Retina (tissue), 1 donor: Measurements from ENCODE around the gene L2HGDH.
"Not testable (repeated sequence)": the region's sequence is repeated elsewhere in the genome, so short reads cannot be mapped to it uniquely, and the experiment has no call there.

Source experiments
- DNase-seq: peaks from one replicate; pipeline ENCODE4 v3.0.0-alpha.2; 2016

L2HGDH gene

GRCh38 chr14:50311972-50312733 is at the start of gene L2HGDH, which contains the start of gene DMAC2L:
TSS of gene L2HGDH (minus strand) at chr14:50312229. CDS start at chr14:50312150, 79 bp downstream.
TSS of gene DMAC2L (plus strand) at chr14:50312324. CDS start at chr14:50321488, 9,164 bp downstream.
- peak; percentile 99 for DNase-seq

- no peak for DNase-seq
Observed at GRCh38 chr14:50360851-50361250, 48.8 kb upstream of the L2HGDH start.

GRCh38 chr14:50360093-50360492 is 48.1 kb upstream of the L2HGDH start:
- DNase-seq, result no peak

- DNase-seq, result no peak
Observed at GRCh38 chr14:50359631-50360030, 47.6 kb upstream of the L2HGDH start.

- DNase-seq, result no peak
Observed at GRCh38 chr14:50357753-50358395, 45.8 kb upstream of the L2HGDH start.

- no peak for DNase-seq
Observed at GRCh38 chr14:50357124-50357523, 45.1 kb upstream of the L2HGDH start.

- not testable (repeated sequence) for DNase-seq
Observed at GRCh38 chr14:50356283-50356682, 44.3 kb upstream of the L2HGDH start.

- no peak for DNase-seq
Observed at GRCh38 chr14:50355692-50356091, 43.7 kb upstream of the L2HGDH start.

- no peak for DNase-seq
Observed at GRCh38 chr14:50354527-50354926, 42.5 kb upstream of the L2HGDH start.

- DNase-seq, result no peak
Observed at GRCh38 chr14:50353126-50353525, 41.1 kb upstream of the L2HGDH start.

GRCh38 chr14:50352584-50352983 is 40.6 kb upstream of the L2HGDH start:
- DNase-seq, result no peak

- DNase-seq, result no peak
Observed at GRCh38 chr14:50350975-50351374, 38.9 kb upstream of the L2HGDH start.

- DNase-seq, result no peak
Observed at GRCh38 chr14:50348933-50349332, 36.9 kb upstream of the L2HGDH start.

- no peak for DNase-seq
Observed at GRCh38 chr14:50347521-50347920, 35.5 kb upstream of the L2HGDH start.

- no peak for DNase-seq
Observed at GRCh38 chr14:50345846-50346422, 33.9 kb upstream of the L2HGDH start.

- no peak for DNase-seq
Observed at GRCh38 chr14:50344876-50345563, 33.0 kb upstream of the L2HGDH start.

- no peak for DNase-seq
Observed at GRCh38 chr14:50344116-50344775, 32.2 kb upstream of the L2HGDH start.

- DNase-seq, result no peak
Observed at GRCh38 chr14:50343434-50343833, 31.4 kb upstream of the L2HGDH start.

GRCh38 chr14:50342221-50343078 is 30.4 kb upstream of the L2HGDH start:
- DNase-seq, result peak; percentile 50

- no peak for DNase-seq
Observed at GRCh38 chr14:50340963-50341362, 28.9 kb upstream of the L2HGDH start.

- no peak for DNase-seq
Observed at GRCh38 chr14:50340045-50340444, 28.0 kb upstream of the L2HGDH start.
